ENCODE data around the gene HBP1.

- TF ChIP-seq EZH2 (IDR thresholded peaks at IDR 0.05; ENCODE audit: borderline replicate concordance) (no peak), CTCF (IDR thresholded peaks at IDR 0.05; ENCODE audit: poor library complexity) (peak; percentile 53), EZH2phosphoT487 (IDR thresholded peaks at IDR 0.05; ENCODE audit: low read depth, severe bottlenecking, unreplicated experiment) (no peak)
Observed at GRCh38 chr7:107201795-107202450, 33.1 kb downstream of the HBP1 start.

Data from hepatocyte (in vitro differentiated cells).